HG03558 (cell line): ENCODE measurements around the gene ACTRT1.

Experiments
- ATAC-seq: cut with Tn5 transposase; IDR thresholded peaks from one replicate; pipeline ENCODE4 v1.9.1; 2021; ENCODE audit warnings: moderate number of reproducible peaks; ENCODE audit not compliant: unreplicated experiment; ENCODE audit errors: extremely low read depth

Gene ACTRT1

DNA sequence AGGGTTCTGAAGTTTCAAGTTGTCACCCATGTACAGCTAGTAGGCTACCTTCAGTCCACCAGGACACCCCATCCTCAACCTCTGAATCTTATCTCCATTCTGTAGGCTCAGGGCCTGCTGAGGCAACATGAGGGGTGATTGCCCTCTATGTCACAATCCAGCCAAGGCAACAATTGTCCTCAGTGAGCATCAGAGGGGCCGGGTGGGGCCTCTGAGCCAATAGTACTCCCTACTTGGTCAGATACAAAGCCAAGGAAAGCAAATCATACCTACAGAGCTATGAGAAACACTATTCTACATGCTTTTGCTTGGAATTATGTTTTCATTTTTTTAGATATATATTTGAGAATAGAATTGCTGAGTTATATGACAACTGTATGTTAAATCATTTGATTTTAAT, at the start of gene ACTRT1:
Gene ACTRT1 (minus strand): TSS at position 101 of the 400 bp plus-strand sequence. CDS start 197 bp downstream, outside the sequence.
- no peak for ATAC-seq

DNA sequence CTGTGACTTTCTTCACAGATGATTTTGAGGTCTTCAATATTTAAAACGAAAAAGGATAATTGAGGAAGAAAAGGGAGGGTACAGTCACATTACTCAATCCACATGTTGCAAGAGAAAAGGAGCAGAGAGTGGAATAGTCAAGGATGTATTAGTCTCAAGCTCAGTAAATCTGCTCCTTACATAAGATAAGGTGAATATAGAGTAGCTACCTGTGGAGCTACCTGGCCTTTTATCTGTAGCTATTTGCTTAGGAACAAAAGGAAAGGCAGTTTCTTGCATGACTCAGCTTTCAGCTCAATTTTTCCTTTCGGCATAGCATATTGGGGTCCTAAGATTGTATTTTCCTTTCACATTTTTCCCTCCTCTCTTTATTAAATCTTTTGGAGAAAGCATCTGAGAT, 26.3 kb upstream of the ACTRT1 start:
- no peak for ATAC-seq

GRCh38 chrX:128057421-128057820, 5.2 kb upstream of the ACTRT1 start:
- ATAC-seq, result no peak

DNA sequence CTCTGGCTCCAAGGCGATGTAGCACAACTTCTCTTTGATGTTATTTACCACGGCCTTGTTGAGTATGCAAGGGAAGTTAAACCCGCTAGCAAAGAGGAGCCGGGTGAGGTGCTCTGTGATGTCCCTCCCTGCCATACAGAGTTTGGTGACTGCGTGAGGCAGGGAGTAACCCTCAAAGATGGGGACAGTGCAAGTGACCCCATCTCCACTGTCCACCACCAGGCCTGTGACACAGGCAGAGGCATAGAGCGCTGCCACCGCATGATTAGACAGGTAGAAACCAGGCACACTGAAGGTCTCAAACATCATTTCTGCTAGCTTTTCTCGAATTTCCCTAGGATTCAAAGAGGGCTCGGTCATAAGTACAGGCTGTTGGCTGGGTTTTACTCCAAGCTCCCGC, 677 bp downstream of the ACTRT1 start:
- no peak for ATAC-seq

DNA sequence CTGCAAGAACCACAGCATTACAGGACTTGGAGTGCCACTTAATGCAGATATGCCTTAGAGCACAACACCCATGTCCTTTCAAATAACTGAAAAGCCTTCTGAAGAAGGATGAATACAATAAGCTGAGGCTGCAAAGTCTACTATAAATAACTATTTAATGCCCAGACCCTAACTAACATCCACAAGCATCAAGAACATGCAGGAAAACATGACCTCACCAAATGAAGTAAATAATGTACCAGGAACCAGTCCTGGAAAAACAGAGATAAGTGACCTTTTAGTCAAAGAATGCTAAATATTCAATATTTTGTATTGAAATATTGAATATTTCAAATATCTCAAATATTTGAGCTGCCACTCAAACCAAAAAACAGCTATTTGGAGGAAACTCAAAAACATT, 16.9 kb downstream of the ACTRT1 start:
- ATAC-seq, result no peak

DNA sequence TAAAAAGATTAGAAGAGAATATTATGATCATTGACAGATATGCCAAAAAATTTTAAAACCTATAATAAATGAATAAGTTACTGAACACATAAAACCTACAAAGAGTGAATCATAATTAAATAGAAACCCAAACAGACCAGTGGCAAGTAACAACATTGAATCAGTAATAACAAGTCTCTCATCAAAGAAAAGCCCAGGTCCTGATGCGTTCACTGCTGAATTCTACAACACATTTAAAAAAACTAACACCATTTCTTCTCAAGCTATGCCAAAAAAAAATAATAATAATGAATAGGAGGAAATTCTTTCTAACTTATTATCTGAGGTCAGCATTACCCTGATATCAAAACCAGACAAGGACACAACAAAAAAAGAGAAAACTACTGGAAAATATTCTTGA, 30.6 kb downstream of the ACTRT1 start:
- no peak for ATAC-seq

DNA sequence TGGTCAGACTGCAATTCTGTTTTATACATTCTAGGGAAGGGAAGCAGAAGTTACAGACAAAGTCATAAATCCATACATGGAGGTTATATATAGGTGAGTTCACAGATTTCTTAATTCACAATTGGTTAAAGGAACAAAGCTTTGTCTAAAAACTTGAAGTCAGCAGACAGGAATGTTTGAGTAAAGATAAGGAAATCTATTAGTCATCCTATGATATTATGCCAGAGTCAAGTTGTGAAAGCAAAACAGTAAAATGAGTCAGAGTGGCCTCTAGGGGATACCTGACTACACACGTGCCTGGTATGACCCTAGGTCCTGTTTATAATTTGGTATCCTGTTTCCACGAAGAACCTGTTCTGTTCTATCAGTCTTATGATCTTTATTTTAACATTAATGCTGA, 31.5 kb downstream of the ACTRT1 start:
- no peak for ATAC-seq

- no peak for ATAC-seq
Measured at GRCh38 chrX:128019218-128019617, 33.0 kb downstream of the ACTRT1 start.

- no peak for ATAC-seq
Measured at GRCh38 chrX:128012015-128012414, 40.2 kb downstream of the ACTRT1 start.

GRCh38 chrX:128007882-128008281, 44.3 kb downstream of the ACTRT1 start:
- no peak for ATAC-seq
